ENCODE measurements around the gene PLEKHM3. TPM values are rescaled to one million over a fixed set of nuclear protein-coding genes. Genes with fewer than 3 reads are reported as not detected.

The PLEKHM3 gene
- polyA plus RNA-seq, 2 of the 4 experiments (the other 2 are of a cell fraction), result 2.9 to 6.5 TPM

DNA sequence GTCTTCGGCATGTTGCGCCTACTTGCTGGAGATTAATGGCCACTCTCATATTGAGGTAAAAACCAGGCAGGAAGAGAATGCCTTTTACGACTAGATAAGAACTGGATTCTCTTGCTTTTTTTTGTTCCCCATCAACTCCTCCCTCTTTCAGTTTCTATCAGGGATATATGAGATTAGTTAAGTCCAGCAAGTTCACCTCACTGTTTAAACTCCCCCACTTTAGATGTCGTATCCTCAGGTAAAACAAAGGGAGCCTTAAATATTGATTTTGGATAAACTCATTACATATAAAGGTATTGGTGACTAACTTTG lies 98.4 kb downstream of the PLEKHM3 start:
- Histone ChIP-seq H3K27ac (no peak overlapping the region), H3K9me3 (no peaks in the 10 kb centered on the region), H3K4me2 (no peak overlapping the region), H3K4me3 (no peak overlapping the region), H3K4me1 (no peaks in the 10 kb centered on the region)
- WGBS (ENCODE audit: missing lambda C conversion rate), result 94% methylated on average over 4 of the region's 4 CpGs
- no peak for TF ChIP-seq HOXA7 (CRISPR knock-in tag; IDR thresholded peaks at IDR 0.05)
- POLR2A ChIA-PET, result no interaction called here
- CTCF ChIA-PET, result interaction anchor here (1.4 kb wide), 1 partner anchor 145 kb away, joined by 4 read pairs; no protein-coding TSS in a partner anchor
- no peak for ATAC-seq
- FAIRE-seq, result no peak
- no peak for DNase-seq (ENCODE audit: low read depth in 1 of 2, low spot score in 1 of 2)

- FAIRE-seq, result no peak
- Histone ChIP-seq H3K4me3 (no peak overlapping the region), H3K9me3 (no peaks in the 10 kb centered on the region), H3K27ac (no peak overlapping the region), H3K4me1 (no peaks in the 10 kb centered on the region), H3K4me2 (no peak overlapping the region)
- ChIA-PET POLR2A (no interaction called here), CTCF (interaction anchor here (1.1 to 2.2 kb wide), 3 partner anchors 47 to 181 kb away, joined by 3 to 7 read pairs (median 4); no protein-coding TSS in a partner anchor)
- TF ChIP-seq, protein P1, sequence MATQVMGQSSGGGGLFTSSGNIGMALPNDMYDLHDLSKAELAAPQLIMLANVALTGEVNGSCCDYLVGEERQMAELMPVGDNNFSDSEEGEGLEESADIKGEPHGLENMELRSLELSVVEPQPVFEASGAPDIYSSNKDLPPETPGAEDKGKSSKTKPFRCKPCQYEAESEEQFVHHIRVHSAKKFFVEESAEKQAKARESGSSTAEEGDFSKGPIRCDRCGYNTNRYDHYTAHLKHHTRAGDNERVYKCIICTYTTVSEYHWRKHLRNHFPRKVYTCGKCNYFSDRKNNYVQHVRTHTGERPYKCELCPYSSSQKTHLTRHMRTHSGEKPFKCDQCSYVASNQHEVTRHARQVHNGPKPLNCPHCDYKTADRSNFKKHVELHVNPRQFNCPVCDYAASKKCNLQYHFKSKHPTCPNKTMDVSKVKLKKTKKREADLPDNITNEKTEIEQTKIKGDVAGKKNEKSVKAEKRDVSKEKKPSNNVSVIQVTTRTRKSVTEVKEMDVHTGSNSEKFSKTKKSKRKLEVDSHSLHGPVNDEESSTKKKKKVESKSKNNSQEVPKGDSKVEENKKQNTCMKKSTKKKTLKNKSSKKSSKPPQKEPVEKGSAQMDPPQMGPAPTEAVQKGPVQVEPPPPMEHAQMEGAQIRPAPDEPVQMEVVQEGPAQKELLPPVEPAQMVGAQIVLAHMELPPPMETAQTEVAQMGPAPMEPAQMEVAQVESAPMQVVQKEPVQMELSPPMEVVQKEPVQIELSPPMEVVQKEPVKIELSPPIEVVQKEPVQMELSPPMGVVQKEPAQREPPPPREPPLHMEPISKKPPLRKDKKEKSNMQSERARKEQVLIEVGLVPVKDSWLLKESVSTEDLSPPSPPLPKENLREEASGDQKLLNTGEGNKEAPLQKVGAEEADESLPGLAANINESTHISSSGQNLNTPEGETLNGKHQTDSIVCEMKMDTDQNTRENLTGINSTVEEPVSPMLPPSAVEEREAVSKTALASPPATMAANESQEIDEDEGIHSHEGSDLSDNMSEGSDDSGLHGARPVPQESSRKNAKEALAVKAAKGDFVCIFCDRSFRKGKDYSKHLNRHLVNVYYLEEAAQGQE (IDR thresholded peaks at IDR 0.05), result no peak
- TF ChIP-seq, protein P2, sequence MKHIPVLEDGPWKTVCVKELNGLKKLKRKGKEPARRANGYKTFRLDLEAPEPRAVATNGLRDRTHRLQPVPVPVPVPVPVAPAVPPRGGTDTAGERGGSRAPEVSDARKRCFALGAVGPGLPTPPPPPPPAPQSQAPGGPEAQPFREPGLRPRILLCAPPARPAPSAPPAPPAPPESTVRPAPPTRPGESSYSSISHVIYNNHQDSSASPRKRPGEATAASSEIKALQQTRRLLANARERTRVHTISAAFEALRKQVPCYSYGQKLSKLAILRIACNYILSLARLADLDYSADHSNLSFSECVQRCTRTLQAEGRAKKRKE (CRISPR knock-in tag; IDR thresholded peaks at IDR 0.05; ENCODE audit: low read depth), result no peak
- TF ChIP-seq MAFK (IDR thresholded peaks at IDR 0.05; ENCODE audit: partially characterized antibody) (no peak), RAD21 (conservative IDR thresholded peaks at IDR 0.05 in 1 of 2, IDR thresholded peaks at IDR 0.05 in 1 of 2) (no peak), CBX2 (IDR thresholded peaks at IDR 0.05; ENCODE audit: borderline replicate concordance, low read depth) (no peak), RFX5 (IDR thresholded peaks at IDR 0.05) (no peak), HOXA7 (CRISPR knock-in tag; IDR thresholded peaks at IDR 0.05) (no peak), FOSL2 (IDR thresholded peaks at IDR 0.05) (no peak), FOSL2 (CRISPR knock-in tag; IDR thresholded peaks at IDR 0.05) (no peak), JUN (IDR thresholded peaks at IDR 0.05) (no peak), CTCF (IDR thresholded peaks at IDR 0.05) (no peak), NFE2L2 (conservative IDR thresholded peaks at IDR 0.05; ENCODE audit: low read length) (no peak), NR3C1 (IDR thresholded peaks at IDR 0.05) (no peak), CBX8 (IDR thresholded peaks at IDR 0.05) (no peak)
- TF ChIP-seq, protein P3, sequence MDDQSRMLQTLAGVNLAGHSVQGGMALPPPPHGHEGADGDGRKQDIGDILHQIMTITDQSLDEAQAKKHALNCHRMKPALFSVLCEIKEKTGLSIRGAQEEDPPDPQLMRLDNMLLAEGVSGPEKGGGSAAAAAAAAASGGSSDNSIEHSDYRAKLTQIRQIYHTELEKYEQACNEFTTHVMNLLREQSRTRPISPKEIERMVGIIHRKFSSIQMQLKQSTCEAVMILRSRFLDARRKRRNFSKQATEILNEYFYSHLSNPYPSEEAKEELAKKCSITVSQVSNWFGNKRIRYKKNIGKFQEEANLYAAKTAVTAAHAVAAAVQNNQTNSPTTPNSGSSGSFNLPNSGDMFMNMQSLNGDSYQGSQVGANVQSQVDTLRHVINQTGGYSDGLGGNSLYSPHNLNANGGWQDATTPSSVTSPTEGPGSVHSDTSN (IDR thresholded peaks at IDR 0.05), result no peak
- TF ChIP-seq, protein P4, sequence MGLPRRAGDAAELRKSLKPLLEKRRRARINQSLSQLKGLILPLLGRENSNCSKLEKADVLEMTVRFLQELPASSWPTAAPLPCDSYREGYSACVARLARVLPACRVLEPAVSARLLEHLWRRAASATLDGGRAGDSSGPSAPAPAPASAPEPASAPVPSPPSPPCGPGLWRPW (IDR thresholded peaks at IDR 0.05), result no peak
- TF ChIP-seq, protein P5, sequence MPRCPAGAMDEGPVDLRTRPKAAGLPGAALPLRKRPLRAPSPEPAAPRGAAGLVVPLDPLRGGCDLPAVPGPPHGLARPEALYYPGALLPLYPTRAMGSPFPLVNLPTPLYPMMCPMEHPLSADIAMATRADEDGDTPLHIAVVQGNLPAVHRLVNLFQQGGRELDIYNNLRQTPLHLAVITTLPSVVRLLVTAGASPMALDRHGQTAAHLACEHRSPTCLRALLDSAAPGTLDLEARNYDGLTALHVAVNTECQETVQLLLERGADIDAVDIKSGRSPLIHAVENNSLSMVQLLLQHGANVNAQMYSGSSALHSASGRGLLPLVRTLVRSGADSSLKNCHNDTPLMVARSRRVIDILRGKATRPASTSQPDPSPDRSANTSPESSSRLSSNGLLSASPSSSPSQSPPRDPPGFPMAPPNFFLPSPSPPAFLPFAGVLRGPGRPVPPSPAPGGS (IDR thresholded peaks at IDR 0.05), result no peak
- no peak for DNase-seq (ENCODE audit: low read depth in 1 of 2, low spot score in 1 of 2)
- ATAC-seq, result no peak
- WGBS (ENCODE audit: missing lambda C conversion rate), result 80% methylated on average over 13 of the region's 13 CpGs
Measured at GRCh38 chr2:207926133-207926988, 99.0 kb downstream of the PLEKHM3 start.

Data from A549 (cell line).